Mucosa of descending colon (tissue), 3 donors: ENCODE measurements around the gene LMTK3. TPM values are rescaled to one million over a fixed set of nuclear protein-coding genes. Genes with fewer than 3 reads are reported as not detected.

Experiments used
- ATAC-seq: fragments of 200-7000 bp; cut with Tn5 transposase; one replicate; pipeline ENCODE4 v1.9.1; 2020; ENCODE audit warnings: mild to moderate bottlenecking, moderate library complexity
- DNase-seq, 3 donors: peaks; one replicate each; pipeline ENCODE4 v3.0.0-alpha.2; 2020
- H3K36me3 ChIP-seq: fragments of 200-600 bp; one replicate; pipeline ENCODE4 v1.8.0; 2021; ENCODE audit warnings: low read depth, mild to moderate bottlenecking
- H3K4me1 ChIP-seq: fragments of 200-600 bp; one replicate; pipeline ENCODE4 v1.8.0; 2021; ENCODE audit warnings: low read depth, mild to moderate bottlenecking
- H3K4me3 ChIP-seq: fragments of 200-600 bp; one replicate; pipeline ENCODE4 v1.8.0; 2021; ENCODE audit warnings: mild to moderate bottlenecking
- H3K9me3 ChIP-seq: fragments of 200-600 bp; one replicate; pipeline ENCODE4 v1.8.0; 2021; ENCODE audit warnings: mild to moderate bottlenecking
- CTCF ChIP-seq: fragments of 200-600 bp; IDR thresholded peaks from one replicate; pipeline ENCODE4 v1.8.0; 2022; ENCODE audit warnings: antibody characterized with exemption, mild to moderate bottlenecking
- intact Hi-C, 2 donors: fragments of 100-400 bp; cut with DNase I in 1 of 2; cut with micrococcal nuclease in 1 of 2; formaldehyde crosslinking; loops; one replicate each; pipeline versions ENCODE4 v1.11.0 to v1.11.1; 2022; cut with DNase I, micrococcal nuclease
- total RNA-seq, 3 donors: library from RNA; stranded (reverse); fragmentation: NEBNext Ultra II Directional in 2 of 3; extraction: Animal tissue kit (Norgen Biotek cat#: 25700) in 2 of 3; gene quantifications; one replicate each; pipeline versions ENCODE4 v1.2.1 to v1.2.4, GENCODE V29; 2021 to 2023
- donor health status: DM: no; HTN: no; CAD: no; lungs with moderate emphysema.
- donor health status: DM: no; HTN: no; CAD: no.
- donor health status: DM: no; HTN: yes; CAD: no.

LMTK3 gene
- total RNA-seq, 3 donors from 2014 or later: 0.48 to 2.6 (median 1.3) TPM

DNA sequence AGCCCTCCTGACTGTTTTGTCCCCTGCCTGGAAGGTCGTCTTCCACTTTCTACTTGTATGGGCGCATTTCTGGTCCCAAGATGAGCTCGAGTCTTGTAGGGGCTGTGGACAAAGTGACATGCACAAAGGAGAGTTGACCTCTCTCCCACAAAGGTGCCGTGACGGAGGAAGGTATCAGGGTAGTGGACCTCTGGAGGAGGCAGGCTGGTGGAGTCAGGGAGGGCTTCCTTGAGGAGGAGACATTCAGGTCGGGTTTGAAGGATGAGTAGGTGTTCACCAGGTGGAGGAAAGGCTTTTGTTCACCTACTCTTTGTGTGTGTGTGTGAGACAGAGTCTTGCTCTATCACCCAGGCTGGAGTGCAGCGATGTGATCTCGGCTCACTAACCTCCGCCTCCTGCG, 40.8 kb downstream of the LMTK3 start:
- H3K36me3 ChIP-seq: peaks cover 10% of the 10 kb centered on the region

DNA sequence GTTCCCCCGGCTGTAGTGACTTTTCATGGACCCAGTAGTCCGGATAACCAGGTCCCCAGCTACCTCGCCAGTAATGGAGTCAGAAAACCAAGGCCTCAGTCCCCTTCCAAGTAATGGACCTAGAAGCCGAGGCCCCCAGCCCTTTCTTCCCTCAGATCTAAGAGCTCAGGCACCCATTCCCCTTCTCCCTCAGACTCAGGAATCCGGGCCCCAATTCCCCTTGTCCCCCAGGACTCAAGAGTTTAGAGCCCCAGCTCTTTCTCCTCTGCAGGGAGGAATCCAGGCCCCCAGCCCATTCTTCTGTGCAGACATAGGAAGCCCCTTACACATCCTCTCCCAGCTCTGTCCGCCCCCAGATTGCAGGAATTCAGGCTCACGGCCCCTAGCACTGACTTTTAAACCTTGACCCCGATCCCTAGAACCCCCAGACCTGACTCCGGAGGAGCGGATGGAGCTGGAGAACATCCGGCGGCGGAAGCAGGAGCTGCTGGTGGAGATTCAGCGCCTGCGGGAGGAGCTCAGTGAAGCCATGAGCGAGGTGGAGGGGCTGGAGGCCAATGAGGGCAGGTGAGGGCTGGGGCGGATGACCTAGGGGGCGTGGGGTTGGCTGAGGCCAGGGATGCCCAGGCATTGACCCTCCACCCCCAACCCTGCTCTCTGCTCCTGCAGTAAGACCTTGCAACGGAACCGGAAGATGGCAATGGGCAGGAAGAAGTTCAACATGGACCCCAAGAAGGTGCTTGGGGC, 41.5 kb downstream of the LMTK3 start:
- Histone ChIP-seq H3K4me1 (peaks cover 14% of the 10 kb centered on the region), H3K9me3 (no peaks in the 10 kb centered on the region), H3K4me3 (peak overlapping the region; percentile 91), H3K36me3 (peaks cover 9% of the 10 kb centered on the region)
- ATAC-seq: no peak
- peak in 1 of 3 donors; percentile 41 for DNase-seq
- TF ChIP-seq CTCF: no peak
- intact Hi-C loops: no loop called here

More for the DNA sequence above, 40.8 kb downstream of the LMTK3 start:
- DNase-seq: no peak
- ATAC-seq: no peak
- intact Hi-C loops: no loop called here
- TF ChIP-seq CTCF: no peak
- Histone ChIP-seq H3K4me3 (no peak overlapping the region), H3K4me1 (peaks cover 14% of the 10 kb centered on the region), H3K9me3 (no peaks in the 10 kb centered on the region)

DNA sequence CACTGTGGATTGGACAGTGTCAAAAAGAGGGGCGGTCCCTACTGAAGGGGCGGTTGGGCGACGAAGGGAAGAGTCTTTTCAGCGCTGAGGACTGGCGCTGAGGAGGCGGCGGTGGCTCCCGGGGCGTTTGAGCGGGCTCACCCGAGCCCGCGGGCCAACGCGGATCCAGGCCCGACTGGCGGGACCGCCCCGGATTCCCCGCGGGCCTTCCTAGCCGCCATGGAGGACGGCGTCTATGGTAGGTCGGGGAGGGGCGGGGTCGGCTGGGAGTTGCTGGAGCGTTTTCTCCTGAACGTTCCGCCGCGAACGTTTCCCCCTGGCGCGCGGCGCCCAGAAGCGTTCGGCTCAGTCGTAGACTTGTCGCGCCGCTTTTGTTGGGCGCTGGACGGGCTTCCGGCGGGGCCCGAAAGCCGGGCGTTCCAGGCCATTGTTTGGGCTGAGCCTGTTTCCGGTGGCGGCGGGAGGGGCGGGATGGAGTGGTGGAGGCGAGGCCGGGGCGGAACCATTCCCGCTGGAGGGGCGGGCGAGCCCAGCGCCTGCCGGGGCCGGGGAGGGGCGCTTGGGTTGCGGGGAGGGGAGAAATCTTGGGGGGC, 42.2 kb downstream of the LMTK3 start, which contains the start of gene CYTH2:
Gene CYTH2, plus strand, starts transcription at position 81 of the 593 bp plus-strand sequence. Its CDS starts 139 bp downstream, at position 220.
- intact Hi-C loops: no loop called here
- DNase-seq (peak; percentile 88 to 92 (median 91)), ATAC-seq (peak; percentile 75)
- Histone ChIP-seq H3K4me3 (peak within 1 kb of the TSS; percentile 91), H3K4me1 (peaks cover 14% of the 10 kb centered on the region), H3K36me3 (peaks cover 6% of the 10 kb centered on the region), H3K9me3 (no peaks in the 10 kb centered on the region)
- no peak for TF ChIP-seq CTCF

- Histone ChIP-seq H3K36me3 (peaks cover 6% of the 10 kb centered on the region), H3K4me1 (peaks cover 14% of the 10 kb centered on the region), H3K4me3 (peak overlapping the region; percentile 91), H3K9me3 (no peaks in the 10 kb centered on the region)
- ATAC-seq (peak; percentile 93), DNase-seq (peak; percentile 100)
- TF ChIP-seq CTCF: no peak
- intact Hi-C loops: no loop called here
Measured at GRCh38 chr19:48468772-48469288, 42.8 kb downstream of the LMTK3 start.

- TF ChIP-seq CTCF: no peak
- intact Hi-C loops: no loop called here
- Histone ChIP-seq H3K9me3 (no peaks in the 10 kb centered on the region), H3K4me3 (no peak overlapping the region), H3K4me1 (peaks cover 14% of the 10 kb centered on the region), H3K36me3 (no peaks in the 10 kb centered on the region)
- peak in 1 of 3 donors; percentile 57 for DNase-seq
- ATAC-seq: no peak
Measured at GRCh38 chr19:48466561-48467325, 44.9 kb downstream of the LMTK3 start.
